GM23248 (cell line): ENCODE measurements around the gene CEBPA.

Experiments
- EZH2 ChIP-seq: fragments of 200-600 bp; sonication (generic); IDR thresholded peaks from 2 replicates; pipeline ENCODE4 v1.6.1; 2018; ENCODE audit warnings: antibody characterized with exemption, mild to moderate bottlenecking; ENCODE audit not compliant: insufficient read depth, poor library complexity, severe bottlenecking
- EZH2phosphoT487 ChIP-seq: fragments of 200-600 bp; sonication (generic); IDR thresholded peaks from 2 replicates; pipeline ENCODE4 v1.6.1; 2018; ENCODE audit warnings: antibody characterized with exemption, moderate library complexity, mild to moderate bottlenecking, low read depth; ENCODE audit not compliant: insufficient read depth

DNA sequence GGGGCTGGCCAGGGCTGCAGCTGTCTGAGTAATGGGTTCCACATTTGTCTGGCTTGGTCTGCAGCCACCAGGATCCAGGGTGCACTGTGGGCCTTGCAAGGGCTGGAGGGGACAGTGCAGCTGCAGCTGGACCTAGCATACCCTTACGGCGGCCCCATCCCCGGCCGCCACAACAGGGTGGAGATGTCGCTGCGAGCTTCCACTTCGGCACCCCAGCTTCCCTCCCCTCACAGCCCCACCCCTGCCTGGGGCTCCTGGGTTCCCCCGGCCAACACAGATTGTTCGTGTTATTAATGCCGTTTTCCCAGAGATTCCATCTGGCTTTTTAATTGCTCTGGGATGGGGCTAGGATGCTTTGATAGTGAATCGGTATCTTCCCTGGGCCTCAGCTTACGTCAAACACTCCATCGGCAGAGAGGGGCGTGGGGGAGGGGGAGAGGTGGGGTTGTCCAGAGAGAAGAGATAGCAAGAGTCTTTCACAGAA lies 5.8 kb downstream of the CEBPA start:
- TF ChIP-seq EZH2 (no peak), EZH2phosphoT487 (no peak)
